GM18867 (cell line): ENCODE data around the gene HIPK4.
"Not testable (repeated sequence)": the region's sequence is repeated elsewhere in the genome, so short reads cannot be mapped to it uniquely, and the experiment has no call there.

ENCODE experiments used
- ATAC-seq: cut with Tn5 transposase; IDR thresholded peaks from one replicate; pipeline ENCODE4 v1.9.1; 2021; ENCODE audit warnings: mild to moderate bottlenecking, moderate library complexity; ENCODE audit not compliant: unreplicated experiment

Gene HIPK4

DNA sequence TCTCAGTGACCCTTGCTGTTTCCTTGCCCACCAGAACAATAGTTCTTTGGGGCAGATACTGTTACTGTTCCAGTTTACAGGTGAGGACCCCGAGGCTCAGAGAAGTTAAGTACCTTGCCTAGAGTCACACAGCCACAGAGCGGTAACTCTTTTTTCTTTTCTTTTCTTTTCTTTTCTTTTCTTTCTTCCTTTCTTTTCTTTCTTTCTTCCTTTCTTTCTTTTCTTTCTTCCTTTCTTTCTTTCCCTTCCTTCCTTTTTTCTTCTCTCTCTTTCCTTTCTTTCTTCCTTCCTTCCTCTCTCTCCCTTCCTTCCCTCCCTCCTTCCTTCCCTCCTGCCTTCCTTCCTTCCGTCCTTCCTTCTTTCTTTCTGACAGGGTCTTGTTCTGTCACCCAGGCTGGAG lies 28.1 kb upstream of the HIPK4 start:
- ATAC-seq: no peak

- ATAC-seq: no peak
Observed at GRCh38 chr19:40417643-40417981, 27.6 kb upstream of the HIPK4 start.

GRCh38 chr19:40416918-40417642 lies 27.1 kb upstream of the HIPK4 start:
- no peak for ATAC-seq

GRCh38 chr19:40415768-40416167 lies 25.8 kb upstream of the HIPK4 start:
- no peak for ATAC-seq

DNA sequence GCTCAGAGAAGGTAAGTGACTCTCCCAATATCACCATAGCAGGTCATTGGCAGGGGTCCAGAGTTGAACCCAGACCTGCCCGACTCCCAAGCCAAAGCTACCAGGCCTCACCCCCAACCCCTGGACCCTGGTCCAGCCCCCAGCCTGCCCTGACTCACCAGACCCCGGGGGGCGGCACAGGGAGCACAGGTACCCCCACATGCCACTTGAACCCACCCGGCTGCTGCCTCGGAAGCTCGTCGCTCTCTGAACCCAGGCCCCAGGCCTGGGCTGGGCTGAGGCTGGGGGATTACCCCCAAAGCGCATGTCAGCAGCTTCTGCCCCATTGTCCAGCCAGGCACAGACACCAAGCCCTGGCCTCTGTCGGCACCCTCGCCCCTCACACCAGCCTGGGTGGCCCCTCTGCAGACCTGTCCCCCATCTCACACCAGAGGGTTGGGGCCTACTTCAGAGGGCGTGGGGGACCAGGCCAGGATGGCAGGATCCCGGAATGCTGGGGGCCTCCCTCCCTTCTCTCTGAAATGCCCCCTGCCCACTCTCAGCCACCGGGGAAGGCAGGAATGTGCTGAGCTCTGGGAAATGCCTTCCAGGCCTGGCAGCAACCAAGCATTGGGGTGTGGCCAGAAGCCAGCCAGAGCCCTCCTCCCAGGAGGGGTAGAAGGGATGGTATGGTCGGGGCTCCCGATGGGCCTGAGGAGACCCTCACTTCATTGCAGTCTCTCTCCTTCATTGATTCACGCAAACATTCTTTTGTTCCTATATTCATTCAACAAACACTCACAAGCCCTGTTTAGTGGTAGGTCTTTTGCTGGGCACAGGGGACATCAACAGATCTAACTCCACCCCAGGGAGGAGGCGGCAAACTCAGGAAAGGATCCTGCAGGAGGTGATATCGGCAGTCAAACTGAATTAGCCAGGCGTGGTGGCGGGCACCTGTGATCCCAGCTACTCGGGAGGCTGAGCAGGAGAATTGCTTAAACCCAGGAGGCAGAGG lies 24.9 kb upstream of the HIPK4 start:
- no peak for ATAC-seq

DNA sequence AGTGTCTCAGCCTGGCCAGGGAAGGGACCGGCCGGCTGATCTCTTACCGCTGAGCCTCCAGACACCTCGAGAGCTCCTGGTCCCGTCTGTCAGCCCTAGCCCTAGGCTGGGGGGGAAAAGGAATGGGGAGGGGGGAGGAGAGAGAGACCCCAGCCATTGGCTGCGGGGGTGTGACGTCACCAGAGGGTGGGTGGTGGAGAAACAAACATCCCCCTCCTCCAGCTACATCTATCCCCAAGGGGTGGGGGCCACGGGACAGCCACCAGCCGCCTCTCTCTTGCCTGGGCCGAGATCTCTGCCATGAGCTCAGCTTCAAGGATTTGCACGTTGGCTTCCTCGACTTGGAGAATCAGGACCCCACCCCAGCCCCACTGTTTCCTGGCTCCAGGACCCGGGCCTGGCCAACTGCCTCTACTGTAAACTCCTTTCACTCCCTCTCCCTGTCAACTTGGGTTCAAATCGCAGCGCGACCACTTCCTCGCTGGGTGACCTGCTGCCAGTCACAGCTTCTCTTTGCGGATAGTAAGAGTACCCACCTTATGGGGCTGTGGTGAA lies 23.4 kb upstream of the HIPK4 start, which contains the start of gene PRX:
PRX (minus strand) TSS at position 88 of the 555 bp plus-strand sequence. CDS start 5,446 bp downstream, outside the sequence.
- no peak for ATAC-seq

DNA sequence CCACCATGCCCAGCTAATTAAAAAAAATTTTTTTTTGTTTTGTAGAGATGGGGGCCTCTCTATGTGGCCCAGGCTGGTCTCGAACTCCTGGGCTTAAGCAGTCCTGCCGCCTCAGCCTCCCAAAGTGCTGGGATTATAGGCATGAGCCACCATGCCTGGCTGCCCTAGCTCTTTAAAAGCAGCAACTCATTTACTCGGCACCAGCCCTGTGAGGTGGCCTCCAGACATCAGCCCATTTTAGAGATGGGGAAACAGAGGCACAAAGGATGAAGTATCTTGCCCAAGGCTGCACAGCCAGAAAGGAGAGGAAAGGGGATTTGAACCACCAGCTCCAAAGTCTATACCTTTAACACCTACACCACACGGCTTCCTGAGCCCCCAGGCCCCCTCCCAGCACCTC lies 22.9 kb upstream of the HIPK4 start:
- ATAC-seq: no peak

- no peak for ATAC-seq
Observed at GRCh38 chr19:40411958-40412499, 22.0 kb upstream of the HIPK4 start.

DNA sequence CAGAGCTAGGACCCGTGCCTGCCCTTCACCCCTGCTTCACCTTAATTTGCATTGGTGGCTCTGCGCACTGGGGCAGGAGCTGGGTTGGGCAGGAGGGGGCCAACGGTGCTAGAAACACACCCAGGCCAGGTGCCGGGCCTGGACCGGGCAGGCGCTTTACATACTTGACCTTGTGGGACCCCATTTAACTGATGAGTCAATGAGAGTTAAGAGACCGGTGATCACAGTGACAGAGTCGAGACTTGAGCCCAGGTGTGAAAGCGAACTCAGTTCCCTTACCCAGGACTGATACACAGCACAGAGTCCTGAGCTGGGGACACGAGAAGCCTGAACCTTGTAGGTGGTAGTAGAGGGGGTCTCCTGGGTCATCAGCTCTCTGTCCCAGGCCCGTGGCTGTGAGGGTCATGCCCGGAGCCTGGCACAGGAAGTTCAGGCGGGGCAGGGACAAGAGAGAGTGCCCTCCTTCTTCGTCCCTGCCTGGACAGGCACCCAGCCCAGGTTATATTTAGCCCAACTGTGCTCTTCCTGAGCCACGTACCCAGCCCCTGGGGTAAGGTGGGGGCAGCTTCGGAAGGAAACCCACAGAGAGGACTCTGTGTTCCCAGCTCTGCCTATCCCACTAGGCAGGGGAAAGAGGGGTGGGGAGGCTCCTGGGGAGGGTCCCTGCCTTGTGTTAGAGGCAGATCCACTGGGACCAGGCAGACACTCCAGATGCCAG lies 21.3 kb upstream of the HIPK4 start:
- ATAC-seq: peak; percentile 49

DNA sequence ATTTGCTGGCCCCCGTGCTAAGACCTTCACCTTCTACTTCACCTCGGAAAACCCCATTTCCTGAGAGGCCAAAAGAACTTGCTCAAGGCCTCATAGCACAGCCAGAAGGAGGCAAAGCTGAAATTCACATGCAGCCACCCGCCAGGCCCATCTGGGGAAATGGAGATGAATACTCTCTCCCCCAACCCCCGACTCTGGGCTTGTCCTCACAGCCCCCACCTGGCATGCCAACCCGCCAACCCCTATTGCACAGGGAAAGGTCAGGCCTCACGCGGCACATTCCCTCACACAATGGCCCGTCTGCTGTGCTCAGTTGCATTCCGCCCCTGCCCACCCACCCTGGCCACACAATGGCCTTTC lies 20.0 kb upstream of the HIPK4 start:
- ATAC-seq: no peak

DNA sequence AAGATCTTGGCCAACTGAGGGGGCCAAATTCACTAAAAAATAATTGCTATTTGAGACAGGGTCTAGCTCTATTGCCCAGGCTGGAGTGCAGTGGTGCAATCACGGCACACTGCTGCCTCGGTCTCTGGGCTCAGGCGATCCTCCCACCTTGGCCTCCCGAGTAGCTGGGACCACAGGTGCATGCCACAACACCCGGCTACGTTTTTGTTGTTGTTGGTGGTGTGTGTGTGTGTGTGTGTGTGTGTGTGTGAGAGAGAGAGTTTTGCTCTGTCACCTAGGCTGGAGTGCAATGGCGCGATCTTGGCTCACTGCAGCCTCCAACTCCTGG lies 18.6 kb upstream of the HIPK4 start:
- ATAC-seq: not testable (repeated sequence)

DNA sequence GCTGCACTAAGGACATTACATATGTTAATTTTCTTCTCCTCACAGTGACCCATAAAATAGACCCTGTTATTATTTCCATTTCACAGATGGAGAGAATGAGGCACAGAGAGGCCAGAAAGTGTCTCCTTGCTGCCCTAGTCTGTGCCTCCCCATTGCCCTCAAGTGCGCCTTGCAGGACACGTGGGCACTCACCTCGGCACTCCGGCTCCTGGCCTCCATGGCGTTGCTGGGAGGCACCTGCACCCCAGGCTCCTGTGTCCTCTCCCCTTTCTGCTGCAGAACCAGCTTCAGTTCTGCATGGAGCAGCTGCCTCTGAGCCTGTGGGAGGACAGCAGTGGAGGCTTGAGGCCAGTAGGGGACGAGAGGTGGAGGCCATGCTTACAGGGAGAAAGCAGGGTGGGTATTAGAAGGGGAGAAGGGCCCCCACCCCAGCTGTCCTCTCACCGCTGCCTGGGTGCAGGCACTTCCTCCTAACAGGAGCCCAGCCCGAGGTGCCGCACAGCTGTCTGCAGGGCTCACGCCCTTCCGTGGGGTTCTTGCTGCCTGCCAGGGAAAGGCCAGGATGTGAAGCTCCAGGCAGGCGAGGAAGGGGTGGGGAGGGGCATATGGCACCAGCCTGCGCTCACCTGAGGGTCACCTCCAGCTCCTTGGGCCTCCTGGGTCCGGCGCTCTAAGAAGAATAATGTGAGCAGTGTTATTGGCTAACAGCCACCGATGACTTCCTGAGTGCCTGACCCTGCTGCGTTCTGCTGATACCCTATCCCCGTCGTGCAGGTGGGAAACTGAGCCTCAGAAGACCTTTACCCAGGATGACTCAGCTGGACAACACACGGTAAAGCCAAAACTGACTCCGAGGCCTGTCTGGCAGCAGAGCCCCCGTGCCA lies 18.0 kb upstream of the HIPK4 start:
- ATAC-seq: no peak

DNA sequence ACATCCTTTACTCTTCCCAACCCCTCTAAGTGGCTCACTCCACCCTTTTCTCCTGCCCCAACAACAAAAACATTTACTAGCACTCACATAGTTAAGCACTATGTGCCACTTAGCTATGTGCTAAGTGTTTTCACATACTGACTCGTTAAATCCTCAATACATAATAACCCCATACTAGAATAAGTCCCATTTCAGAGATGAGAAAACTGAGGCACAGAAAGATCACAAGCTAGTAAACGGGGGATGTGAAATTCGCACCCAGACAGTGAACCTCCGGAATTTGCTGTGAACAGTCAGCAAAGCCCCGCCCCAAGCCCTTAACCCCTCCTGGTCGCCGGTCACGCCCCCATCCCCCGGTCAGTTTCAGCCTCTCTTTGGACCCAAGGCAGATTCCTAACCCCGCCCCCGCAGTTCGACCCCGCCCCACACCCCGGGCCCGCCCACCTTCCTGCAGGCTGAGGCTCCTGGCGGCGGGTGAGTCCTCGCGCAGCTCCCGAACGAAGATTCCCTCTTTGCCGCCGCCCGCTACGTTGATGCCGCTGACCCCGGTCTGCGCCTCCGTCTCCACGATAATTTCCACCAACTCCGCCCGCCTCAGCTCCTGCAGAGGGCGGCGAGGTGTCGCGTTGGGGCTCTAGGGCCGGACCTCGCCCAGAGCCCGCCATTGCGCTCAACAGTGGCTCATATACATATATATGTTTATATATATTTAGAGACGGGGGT lies 13.4 kb upstream of the HIPK4 start:
- peak; percentile 77 for ATAC-seq

- no peak for ATAC-seq
Observed at GRCh38 chr19:40400559-40400958, 10.6 kb upstream of the HIPK4 start.

DNA sequence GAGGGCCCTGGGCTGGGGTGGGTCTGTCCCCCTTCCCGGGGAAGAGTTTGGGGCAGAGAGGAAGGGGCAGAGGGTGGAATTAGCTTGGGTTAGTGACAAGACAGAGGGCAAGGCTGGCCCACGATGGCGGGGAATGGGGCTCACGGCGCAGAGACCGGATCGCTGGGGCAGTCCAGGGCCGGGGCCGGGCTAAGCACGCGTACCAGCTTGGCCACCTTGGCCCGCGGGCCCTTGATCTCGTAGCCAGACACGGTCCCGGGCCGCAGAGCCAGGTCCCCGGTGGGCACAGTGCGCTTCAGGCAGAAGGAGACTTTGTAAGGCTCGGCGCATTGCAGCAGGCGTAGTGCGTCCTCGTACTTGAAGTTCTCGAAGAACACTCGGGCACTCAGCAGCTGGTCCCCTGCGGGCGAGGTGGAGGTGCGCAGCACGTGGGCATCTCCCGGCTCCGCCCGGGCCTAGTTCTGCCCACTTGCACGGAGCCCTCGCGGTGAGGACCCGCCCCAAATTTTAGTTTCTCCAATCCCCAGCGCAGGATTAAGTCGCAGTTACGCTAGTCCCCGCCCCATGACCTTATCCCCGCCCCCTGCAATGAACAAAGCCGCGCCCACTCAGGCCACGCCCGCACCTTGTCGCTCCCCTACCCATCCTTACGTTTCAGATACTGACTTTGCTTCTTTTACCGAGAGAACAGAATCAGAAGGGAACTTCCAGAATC lies 8.6 kb upstream of the HIPK4 start:
- ATAC-seq: no peak

- no peak for ATAC-seq
Observed at GRCh38 chr19:40397568-40397906, 7.6 kb upstream of the HIPK4 start.

- ATAC-seq: no peak
Observed at GRCh38 chr19:40396886-40397567, 7.0 kb upstream of the HIPK4 start.

DNA sequence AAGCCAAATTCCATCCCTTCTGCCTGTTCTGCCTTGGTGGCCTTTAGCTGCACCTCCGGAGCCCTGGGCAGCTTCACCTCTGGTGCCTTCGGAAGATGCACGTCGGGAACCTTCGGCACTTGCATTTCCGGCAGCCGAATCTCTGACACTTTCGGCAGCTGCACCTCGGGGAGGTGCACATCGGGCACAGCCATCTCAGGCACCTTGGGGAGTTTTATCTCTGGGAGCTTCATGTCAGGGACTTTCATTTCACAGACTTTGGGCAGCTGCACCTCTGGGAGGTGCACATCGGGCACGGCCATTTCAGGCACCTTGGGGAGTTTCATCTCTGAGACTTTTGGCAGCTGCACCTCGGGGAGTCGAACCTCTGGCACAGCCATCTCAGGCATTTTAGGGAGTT lies 6.0 kb upstream of the HIPK4 start:
- ATAC-seq: no peak
